GM21576 (cell line): ENCODE data around the gene EYA2.

Experiments used
- ATAC-seq: cut with Tn5 transposase; IDR thresholded peaks from one replicate; pipeline ENCODE4 v1.9.1; 2021; ENCODE audit warnings: mild to moderate bottlenecking, moderate library complexity; ENCODE audit not compliant: unreplicated experiment

Gene EYA2

GRCh38 chr20:47061549-47061948 lies 166.9 kb downstream of the EYA2 start:
- no peak for ATAC-seq

DNA sequence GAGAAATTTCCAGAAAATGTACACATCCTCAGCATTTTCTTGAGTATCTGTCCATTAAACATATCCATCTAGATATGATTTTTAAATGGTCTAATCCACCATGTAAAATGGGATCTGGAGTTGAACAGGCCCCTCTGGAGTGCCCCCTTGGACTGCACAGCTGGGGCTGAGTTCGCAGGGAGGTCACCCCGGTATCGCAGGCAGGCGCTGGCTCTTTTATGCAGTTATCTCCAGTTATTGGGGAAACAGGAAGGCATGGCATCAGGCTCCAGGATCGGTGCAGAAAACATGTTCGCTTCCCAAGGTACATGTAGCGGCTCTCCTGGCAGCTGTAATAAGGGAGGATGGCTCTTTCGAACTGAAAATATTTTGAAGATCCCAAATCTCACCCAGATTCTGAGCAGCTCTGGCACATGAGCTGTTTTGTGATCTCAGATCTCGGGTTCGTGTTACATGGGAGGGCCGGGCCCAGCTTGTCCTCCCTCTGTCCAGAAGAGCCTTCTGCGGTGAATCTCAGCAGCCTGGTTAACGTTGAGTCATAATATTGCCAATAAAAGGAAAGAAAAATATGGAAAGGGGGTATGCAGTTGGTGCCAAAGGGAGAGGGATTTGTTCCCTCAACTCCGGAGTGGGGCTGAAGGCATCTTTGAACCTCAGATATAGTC lies 167.7 kb downstream of the EYA2 start:
- ATAC-seq, result no peak

GRCh38 chr20:47063407-47063806 lies 168.8 kb downstream of the EYA2 start:
- no peak for ATAC-seq

DNA sequence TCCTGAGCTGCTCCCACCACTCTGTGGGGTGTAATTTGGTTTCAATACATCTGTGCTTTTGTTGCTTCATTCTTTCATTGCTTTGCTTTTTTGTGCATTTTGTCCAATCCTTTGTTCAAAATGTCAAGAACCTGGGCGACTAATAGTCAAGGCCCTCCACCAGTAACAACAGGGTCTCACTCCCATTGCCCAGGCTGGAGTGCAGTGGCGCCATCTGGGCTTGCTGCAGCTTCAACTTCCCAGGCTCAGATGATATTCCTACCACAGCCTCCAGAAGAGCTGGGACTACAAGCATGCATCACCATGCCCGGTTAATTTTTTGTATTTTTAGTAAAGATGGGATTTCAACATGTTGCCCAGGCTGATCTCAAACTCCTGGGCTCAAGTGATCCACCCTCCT lies 169.2 kb downstream of the EYA2 start:
- no peak for ATAC-seq

DNA sequence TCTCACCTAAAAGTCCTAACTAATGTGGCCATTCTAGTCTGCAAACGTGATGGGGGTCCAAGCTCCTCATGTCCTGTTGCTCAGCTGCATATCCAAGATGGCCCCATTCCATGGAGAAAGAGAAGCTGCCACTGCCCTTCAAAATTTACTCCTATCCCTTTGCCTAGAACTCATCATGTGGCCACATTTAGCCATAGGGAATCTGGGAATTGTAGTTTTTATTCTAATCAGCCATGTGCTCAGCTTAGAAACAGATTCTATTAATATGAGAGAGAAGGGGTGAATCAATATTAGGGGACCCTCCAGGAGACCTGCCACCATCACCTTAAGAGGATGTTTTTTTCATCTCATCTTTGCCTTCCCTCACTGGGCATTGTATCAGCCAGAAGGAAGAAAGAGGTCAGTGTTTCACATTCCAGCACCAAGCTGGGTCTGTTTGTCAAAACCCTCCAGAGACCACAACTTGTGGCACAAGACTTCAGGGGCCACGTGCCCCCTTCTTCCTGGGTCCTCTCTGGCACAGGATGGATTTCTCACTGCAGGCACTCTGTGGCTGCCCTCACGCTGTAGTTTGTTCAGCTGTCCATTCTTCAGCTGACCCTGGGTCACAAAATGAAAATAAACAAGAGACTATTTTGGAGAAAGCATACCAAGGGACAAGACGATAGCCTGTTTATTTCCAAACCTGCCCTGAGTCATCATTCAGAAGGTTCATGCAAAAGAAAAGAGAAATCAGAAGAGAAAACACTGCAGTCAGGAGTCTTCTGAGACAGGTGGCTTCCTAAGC lies 172.0 kb downstream of the EYA2 start:
- no peak for ATAC-seq

DNA sequence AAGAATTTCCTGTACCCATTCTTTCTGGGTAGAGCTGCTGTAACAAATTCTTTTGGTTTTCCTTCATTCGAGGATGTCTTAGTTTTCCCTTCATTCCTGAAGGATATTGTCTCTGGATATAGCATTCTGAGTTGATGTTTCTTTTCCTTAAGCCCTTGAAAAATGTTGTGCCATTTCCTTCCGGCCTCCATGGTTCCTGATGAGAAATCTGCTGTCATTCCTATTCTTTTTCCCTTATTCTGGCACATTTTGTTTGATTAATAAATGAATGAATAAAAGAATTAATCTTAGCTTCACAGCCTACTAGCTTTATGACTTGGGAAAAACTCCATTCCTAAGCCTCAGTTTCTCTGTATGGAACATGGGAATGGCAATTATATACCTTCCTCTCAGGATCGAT lies 173.1 kb downstream of the EYA2 start:
- no peak for ATAC-seq

GRCh38 chr20:47070176-47070575 lies 175.5 kb downstream of the EYA2 start:
- ATAC-seq, result no peak

GRCh38 chr20:47071646-47072185 lies 177.1 kb downstream of the EYA2 start:
- ATAC-seq, result no peak

DNA sequence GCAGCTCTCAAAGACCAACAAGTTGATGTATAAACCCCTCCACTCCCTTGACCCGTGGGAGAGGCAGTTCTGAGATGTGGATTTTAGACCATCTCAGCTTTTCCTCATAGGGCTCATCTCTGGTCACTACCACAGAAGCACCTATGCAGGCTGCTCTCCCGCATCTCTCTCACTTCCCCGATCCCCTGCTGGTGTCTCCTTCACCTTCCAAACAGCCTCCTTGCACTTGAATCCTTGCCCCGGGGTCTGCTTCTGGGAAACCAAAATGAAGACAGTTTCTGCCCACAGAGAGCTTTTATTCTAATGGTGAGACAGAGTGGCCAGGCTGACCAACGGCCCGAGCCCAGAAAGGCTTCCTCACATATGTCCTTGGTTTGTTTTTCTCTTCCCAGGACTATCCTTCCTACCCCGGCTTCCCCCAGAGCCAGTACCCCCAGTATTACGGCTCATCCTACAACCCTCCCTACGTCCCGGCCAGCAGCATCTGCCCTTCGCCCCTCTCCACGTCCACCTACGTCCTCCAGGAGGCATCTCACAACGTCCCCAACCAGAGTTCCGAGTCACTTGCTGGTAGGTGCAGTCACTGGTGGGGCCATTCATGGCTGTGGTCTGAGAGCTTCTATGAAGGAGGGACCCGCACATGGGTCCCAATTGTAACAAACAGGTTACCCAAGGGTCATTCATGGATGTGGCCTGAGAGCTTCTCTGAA lies 179.3 kb downstream of the EYA2 start:
- ATAC-seq, result no peak

DNA sequence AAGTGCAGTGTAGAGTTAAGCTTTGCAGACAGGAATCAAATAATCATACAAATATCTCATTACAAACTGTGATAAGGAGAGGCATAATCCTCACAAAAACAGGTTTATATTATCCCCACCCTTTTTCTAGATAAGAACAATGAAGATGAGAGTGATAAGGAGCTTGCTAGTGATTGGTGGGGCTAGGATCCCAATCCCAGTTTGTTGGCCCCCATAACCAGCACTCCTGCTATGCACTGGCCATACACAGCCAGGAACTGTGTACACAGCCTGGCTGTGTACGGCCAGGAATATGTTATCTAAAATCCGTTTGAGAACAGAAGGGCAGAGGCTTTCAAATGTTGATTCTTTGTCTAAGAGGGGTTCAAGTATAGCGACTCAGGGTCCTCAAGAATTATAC lies 180.6 kb downstream of the EYA2 start:
- ATAC-seq, result no peak

GRCh38 chr20:47079047-47079446 lies 184.4 kb downstream of the EYA2 start:
- no peak for ATAC-seq

- ATAC-seq, result no peak
Measured at GRCh38 chr20:47080365-47080764, 185.7 kb downstream of the EYA2 start.

DNA sequence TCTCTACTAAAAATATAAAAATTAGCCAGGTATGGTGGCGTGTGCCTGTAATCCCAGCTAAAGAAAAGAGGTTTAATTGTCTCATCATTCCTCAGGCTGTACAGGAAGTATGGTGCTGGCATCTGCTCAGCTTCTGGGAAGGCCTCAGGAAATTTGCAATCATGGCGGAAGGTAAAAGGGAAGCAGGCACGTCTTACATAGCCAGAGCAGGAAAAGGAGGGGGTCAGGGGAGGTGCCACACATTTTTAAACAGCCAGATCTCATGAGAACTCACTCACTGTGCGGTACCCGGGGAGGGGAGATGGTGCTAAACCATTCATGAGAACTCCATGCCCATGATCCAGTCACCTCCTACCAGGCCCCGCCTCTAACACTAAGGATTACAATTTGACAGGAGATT lies 191.7 kb downstream of the EYA2 start:
- ATAC-seq, result no peak

- no peak for ATAC-seq
Measured at GRCh38 chr20:47088335-47088734, 193.7 kb downstream of the EYA2 start.

DNA sequence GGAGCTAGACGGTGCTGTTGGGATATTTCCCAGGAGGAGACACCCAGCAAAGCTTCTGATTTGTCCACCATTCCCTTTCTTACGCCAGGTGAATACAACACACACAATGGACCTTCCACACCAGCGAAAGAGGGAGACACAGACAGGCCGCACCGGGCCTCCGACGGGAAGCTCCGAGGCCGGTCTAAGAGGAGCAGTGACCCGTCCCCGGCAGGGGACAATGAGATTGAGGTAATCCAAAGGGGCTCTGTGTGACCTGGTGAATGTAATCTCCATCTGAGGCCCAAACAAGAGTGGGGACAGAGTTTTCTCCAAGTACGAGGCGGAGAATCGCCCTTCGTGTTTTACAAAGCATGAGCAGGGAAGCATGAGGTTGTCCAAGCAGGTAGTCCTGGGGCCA lies 194.5 kb downstream of the EYA2 start:
- ATAC-seq, result no peak

GRCh38 chr20:47090835-47091234 lies 196.2 kb downstream of the EYA2 start:
- ATAC-seq, result no peak

- no peak for ATAC-seq
Measured at GRCh38 chr20:47093320-47093966, 198.8 kb downstream of the EYA2 start.

- ATAC-seq, result no peak
Measured at GRCh38 chr20:47095690-47096089, 201.0 kb downstream of the EYA2 start.

- ATAC-seq, result no peak
Measured at GRCh38 chr20:47097691-47098622, 203.3 kb downstream of the EYA2 start.

GRCh38 chr20:47099093-47099492 lies 204.4 kb downstream of the EYA2 start:
- no peak for ATAC-seq
